Heart right ventricle (tissue), 16 donors: ENCODE results near the gene FRMPD2. TPM values are rescaled to one million over a fixed set of nuclear protein-coding genes. Genes with fewer than 3 reads are reported as not detected.

Source experiments
- ATAC-seq, 8 donors: fragments of 200-7000 bp; cut with Tn5 transposase; one replicate each; pipeline ENCODE4 v1.9.1; 2020; ENCODE audit warnings: mild to moderate bottlenecking in 8 of 8, moderate library complexity in 8 of 8, moderate number of reproducible peaks in 1 of 8
- DNase-seq, 2 donors: peaks; one replicate each; pipeline ENCODE4 v3.0.0-alpha.2; 2020
- H3K27ac ChIP-seq, 10 donors: fragments of 200-600 bp; sonication (generic) in 2 of 10; one replicate each; pipeline versions ENCODE4 v1.5.0 to v1.8.0; 2020 to 2022; ENCODE audit warnings: mild to moderate bottlenecking in 3 of 10
- H3K27me3 ChIP-seq, 7 donors: fragments of 200-600 bp; one replicate each; pipeline ENCODE4 v1.8.0; 2021 to 2022; ENCODE audit warnings: mild to moderate bottlenecking in 2 of 7
- H3K36me3 ChIP-seq, 9 donors: fragments of 200-600 bp; sonication (generic) in 1 of 9; one replicate each; pipeline versions ENCODE4 v1.5.0 to v1.8.0; 2020 to 2022; ENCODE audit warnings: mild to moderate bottlenecking in 2 of 9
- H3K4me1 ChIP-seq, 9 donors: fragments of 200-600 bp; sonication (generic) in 1 of 9; one replicate each; pipeline versions ENCODE4 v1.5.0 to v1.8.0; 2020 to 2022; ENCODE audit warnings: mild to moderate bottlenecking in 4 of 9
- H3K4me3 ChIP-seq, 10 donors: fragments of 200-600 bp; sonication (generic) in 2 of 10; one replicate each; pipeline versions ENCODE4 v1.5.0 to v1.8.0; 2020 to 2022; ENCODE audit warnings: mild to moderate bottlenecking in 7 of 10, moderate library complexity in 2 of 10
- H3K9me3 ChIP-seq, 11 donors: fragments of 200-600 bp in 10 of 11; sonication (generic) in 2 of 11; one replicate each; pipeline versions ENCODE4 v1.5.0 to v1.8.0; 2013 to 2022; ENCODE audit warnings: mild to moderate bottlenecking in 2 of 11, control low read depth in 1 of 11, moderate library complexity in 1 of 11
- WGBS, 2 donors: extraction: QIAGEN DNeasy Blood & Tissue Kit; methylation state at CpG; one replicate each; pipeline ENCODE4 v1.1.7; 2013; ENCODE audit warnings: inconsistent platforms in 1 of 2; 5-methylcytosine and 5-hydroxymethylcytosine counted together
- intact Hi-C, 10 donors: fragments of 100-400 bp; cut with DNase I; formaldehyde crosslinking; loops; one replicate each; pipeline versions ENCODE4 v1.11.1 to v1.14.2; 2022
- polyA plus RNA-seq, 2 donors: library from polyadenylated mRNA; stranded (reverse); fragments of 200-250 nt; gene quantifications; one replicate each; pipeline ENCODE4 v1.2.3, GENCODE V29; 2013
- total RNA-seq, 10 donors: library from RNA; stranded (reverse); fragmentation: NEBNext Ultra II Directional in 3 of 10; extraction: Animal tissue kit (Norgen Biotek cat#: 25700) in 3 of 10; gene quantifications; one replicate each; pipeline versions ENCODE4 v1.2.1 to v1.2.4, GENCODE V29; 2021 to 2023
- TF ChIP-seq, protein P1 (sequence below), 9 donors: fragments of 200-600 bp; sonication (generic) in 2 of 9; IDR thresholded peaks; one replicate each; pipeline versions ENCODE4 v1.5.0 to v1.8.0; 2021 to 2022; ENCODE audit warnings: antibody characterized with exemption in 9 of 9, mild to moderate bottlenecking in 5 of 9, moderate library complexity in 1 of 9
- donor health status: Arrhythmogenic right ventricular cardiomyopathy.
- donor health status: ischemic (EF 13 %, LVEDD 7.1; RV severe dilation, severe dysfunction).
- donor health status: healthy with polysubstance abuse.
- donor health status: DM: no; HTN: yes; CAD: no.
- donor health status: DM: no; HTN: no; CAD: no.
- donor health status: ischemic (EF 25% LVEDD 6.9; RV normal size, moderate dysfunction).
- donor health status: ischemic (EF 25% LVEDD 5.7; RV mildly dilated, moderate dysfunction).
- donor health status: healthy.
- donor health status: DM: yes; HTN: yes; CAD: no.
- donor health status: Ischemic cardiomyopathy.
- donor health status: ischemic (EF 35%, LVEDD 5.7; RV mildly dilated, moderate dysfunction).
- donor health status: nonischemic (EF 11% LVEDD 7.7; RV severe dilation, severe dysfunction).
- donor health status: DM: yes; HTN: yes; CAD: no.
- donor health status: PGD.
- donor health status: ischemic (EF 29% LVEDD 5.4; RV normal size, mild dysfunction).
- donor health status: nonischemic (EF 23%, LVEDD 6.1; RV moderate dilation, normal function).

Gene FRMPD2
- total and polyA plus RNA-seq, 12 donors = 0.16 to 0.74 (median 0.23) TPM; not detected in 5

DNA sequence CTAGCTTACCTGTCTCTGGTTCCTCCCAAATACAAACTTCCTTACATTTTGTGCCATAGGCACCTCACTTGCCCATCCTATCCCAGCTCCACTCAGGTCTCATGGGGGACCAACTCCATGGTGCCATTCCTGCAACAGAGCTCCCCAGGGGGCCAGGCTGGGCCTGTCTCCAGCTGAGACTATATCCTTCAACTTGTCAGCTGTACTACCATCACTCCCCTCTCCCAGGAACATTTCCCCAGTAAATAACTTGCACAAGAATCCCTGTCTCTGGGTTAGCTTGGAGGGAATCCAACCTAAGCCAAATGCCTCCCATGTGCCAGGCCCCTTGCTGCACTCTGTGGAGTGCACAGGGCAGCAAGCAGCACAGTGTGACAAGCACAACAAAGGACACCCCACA is 33.2 kb downstream of the FRMPD2 start:
- H3K9me3 ChIP-seq = no peaks in the 10 kb centered on the region
- TF ChIP-seq, protein P1, sequence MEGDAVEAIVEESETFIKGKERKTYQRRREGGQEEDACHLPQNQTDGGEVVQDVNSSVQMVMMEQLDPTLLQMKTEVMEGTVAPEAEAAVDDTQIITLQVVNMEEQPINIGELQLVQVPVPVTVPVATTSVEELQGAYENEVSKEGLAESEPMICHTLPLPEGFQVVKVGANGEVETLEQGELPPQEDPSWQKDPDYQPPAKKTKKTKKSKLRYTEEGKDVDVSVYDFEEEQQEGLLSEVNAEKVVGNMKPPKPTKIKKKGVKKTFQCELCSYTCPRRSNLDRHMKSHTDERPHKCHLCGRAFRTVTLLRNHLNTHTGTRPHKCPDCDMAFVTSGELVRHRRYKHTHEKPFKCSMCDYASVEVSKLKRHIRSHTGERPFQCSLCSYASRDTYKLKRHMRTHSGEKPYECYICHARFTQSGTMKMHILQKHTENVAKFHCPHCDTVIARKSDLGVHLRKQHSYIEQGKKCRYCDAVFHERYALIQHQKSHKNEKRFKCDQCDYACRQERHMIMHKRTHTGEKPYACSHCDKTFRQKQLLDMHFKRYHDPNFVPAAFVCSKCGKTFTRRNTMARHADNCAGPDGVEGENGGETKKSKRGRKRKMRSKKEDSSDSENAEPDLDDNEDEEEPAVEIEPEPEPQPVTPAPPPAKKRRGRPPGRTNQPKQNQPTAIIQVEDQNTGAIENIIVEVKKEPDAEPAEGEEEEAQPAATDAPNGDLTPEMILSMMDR (IDR thresholded peaks at IDR 0.05) = no peak
- ATAC-seq = no peak
- intact Hi-C loops = no loop called here
- no peaks in the 10 kb centered on the region for H3K4me1 ChIP-seq
- no peaks in the 10 kb centered on the region for H3K36me3 ChIP-seq
- no peak for DNase-seq
- no peak overlapping the region for H3K4me3 ChIP-seq
- H3K27ac ChIP-seq = no peak overlapping the region
- no peaks in the 10 kb centered on the region for H3K27me3 ChIP-seq

DNA sequence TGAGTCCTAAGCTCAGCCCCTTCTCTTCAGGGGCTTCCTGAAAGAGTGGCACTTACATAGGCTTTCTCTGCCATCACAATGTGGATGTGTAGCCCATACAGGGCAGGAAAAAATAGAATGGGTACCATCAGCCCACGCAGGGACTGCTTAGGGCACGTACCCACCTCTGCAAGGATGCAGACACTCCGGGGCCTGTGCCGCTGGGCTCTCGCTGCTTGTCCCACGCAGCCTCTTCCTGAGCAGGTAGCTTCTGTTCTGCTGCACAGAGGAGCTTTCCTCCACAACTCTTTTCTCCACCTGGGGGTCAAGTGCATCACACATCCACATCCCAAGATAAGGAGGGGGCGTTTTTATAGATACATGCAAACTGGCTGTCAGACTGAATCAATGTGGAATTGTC is 34.3 kb downstream of the FRMPD2 start:
- Histone ChIP-seq H3K27ac (no peak overlapping the region), H3K27me3 (no peaks in the 10 kb centered on the region), H3K4me3 (no peak overlapping the region), H3K36me3 (no peaks in the 10 kb centered on the region), H3K4me1 (no peaks in the 10 kb centered on the region), H3K9me3 (no peaks in the 10 kb centered on the region)
- intact Hi-C loops = no loop called here
- no peak for ATAC-seq
- TF ChIP-seq, protein P1 (IDR thresholded peaks at IDR 0.05) = no peak
- DNase-seq = no peak
- 85 to 90% methylated on average over 7 of the region's 7 CpGs for WGBS, 2 donors

DNA sequence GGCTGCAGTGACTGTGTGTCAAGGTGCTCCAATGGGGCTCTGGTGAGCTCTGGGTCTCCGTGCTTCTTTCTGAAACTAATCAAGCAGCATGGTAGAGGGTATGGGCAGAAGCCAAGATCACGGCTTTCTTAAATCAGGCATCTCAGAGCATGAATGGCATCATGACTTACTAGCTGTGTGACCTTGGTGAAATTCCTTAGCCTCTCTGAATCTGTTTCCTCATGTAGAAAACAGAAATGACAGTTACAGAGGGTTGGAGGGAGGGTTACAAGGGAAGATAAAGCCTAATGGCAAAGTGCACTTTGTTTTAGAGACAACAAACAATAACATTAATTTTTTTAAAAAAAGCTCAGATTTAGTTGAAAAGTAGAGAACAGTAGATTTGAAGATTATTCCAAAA is 34.9 kb downstream of the FRMPD2 start:
- no peaks in the 10 kb centered on the region for H3K4me1 ChIP-seq
- H3K9me3 ChIP-seq = no peaks in the 10 kb centered on the region
- DNase-seq = no peak
- TF ChIP-seq, protein P1 (IDR thresholded peaks at IDR 0.05) = no peak
- no peak overlapping the region for H3K4me3 ChIP-seq
- H3K27ac ChIP-seq = no peak overlapping the region
- no peaks in the 10 kb centered on the region for H3K36me3 ChIP-seq
- H3K27me3 ChIP-seq = no peaks in the 10 kb centered on the region
- intact Hi-C loops = no loop called here
- ATAC-seq = no peak
- 81 to 86% methylated on average over 2 of the region's 2 CpGs for WGBS, 2 donors

DNA sequence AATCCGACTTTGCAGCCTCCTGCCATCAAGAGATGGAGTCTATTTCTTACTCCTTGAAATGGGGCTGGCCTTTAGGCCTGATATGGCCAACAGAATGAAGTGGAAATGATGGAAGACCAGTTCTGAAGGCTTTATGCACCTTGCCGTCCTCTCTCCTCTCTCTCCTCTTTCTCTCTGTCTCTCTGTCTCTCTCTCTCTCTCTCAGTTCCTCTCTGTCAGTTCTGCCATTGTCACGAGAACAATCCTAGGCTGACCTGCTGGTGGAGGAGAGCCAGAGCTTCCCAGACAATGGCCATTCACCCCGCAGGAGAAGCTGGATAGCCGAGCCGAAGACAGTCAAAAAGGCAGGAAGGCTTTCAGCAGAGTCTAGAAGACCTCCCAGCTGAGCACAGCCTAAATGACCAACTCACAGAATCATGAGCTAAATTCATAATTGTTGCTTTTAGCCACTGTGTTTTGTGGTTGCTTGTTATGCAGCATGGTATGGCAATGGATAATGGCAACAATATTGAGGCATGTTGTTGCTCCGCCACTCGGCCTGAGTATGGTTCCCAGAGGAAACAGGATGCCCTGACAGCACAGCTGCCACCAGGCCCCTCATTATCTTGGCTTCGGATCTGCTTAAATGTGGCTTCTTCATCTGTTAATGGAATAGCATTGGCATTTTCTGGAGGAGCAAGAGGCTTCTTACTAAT is 35.5 kb downstream of the FRMPD2 start:
- TF ChIP-seq, protein P1 (IDR thresholded peaks at IDR 0.05) = no peak
- no peak overlapping the region for H3K27ac ChIP-seq
- H3K9me3 ChIP-seq = no peaks in the 10 kb centered on the region
- intact Hi-C loops = no loop called here
- 64 to 72% methylated on average over 9 of the region's 9 CpGs for WGBS, 2 donors
- no peaks in the 10 kb centered on the region for H3K36me3 ChIP-seq
- peaks cover 0 to 6% (median 0%) of the 10 kb centered on the region in 9 donors for H3K4me1 ChIP-seq
- H3K4me3 ChIP-seq = no peak overlapping the region
- DNase-seq (no peak), ATAC-seq (no peak)
- no peaks in the 10 kb centered on the region for H3K27me3 ChIP-seq
